ENCODE data around the gene ZNF775. TPM values are rescaled to one million over a fixed set of nuclear protein-coding genes. Genes with fewer than 3 reads are reported as not detected.

Gene ZNF775
- total RNA-seq, 2 experiments from 2014 or later = 4.5 to 5.2 TPM

DNA sequence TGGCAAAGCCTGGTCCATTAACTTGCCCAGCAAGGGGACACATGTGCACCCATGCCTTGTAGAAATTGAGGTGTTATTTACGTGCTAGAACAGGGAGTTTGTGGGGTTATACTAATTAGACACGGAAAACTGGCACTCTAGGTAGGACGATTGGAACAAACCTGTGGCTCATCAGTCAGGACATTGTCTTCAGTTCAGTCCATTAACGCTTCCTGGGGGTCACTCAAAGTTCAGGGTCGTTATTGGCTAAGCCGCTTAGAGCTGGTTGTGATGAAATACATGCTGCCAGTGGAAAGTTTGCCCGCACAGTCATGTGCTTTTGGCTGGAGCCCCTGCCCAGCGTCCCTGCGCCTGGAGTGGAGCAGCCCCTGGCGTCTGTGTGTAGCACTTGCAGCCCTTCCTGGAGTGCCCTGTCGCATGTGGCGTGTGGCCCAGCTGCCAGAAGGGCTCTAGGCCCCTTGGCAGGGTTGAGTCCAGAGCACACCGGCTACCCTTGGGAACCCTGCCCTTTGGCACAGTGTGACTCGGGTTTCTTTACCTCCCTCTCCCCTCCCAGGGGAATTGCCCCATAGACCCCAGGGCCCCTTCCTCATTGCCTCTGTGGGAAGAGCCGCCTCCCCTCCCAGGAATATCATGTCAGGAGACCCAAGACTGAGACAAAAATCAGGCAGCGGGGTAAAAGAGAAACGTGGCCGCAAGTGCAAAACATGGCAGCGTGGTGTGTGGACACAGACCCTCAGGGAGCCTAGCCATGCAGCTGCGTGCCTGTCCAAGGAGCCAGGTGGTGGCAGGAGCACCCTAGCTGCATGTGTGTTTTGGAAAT is 9.8 kb downstream of the ZNF775 start:
- no peaks in the 10 kb centered on the region for H3K4me1 Mint-ChIP-seq (ENCODE audit: low read depth)
- CTCF ChIA-PET = interaction anchor here (0.9 to 1.2 kb wide), 2 partner anchors 11 to 33 kb away, joined by 3 to 5 read pairs; no protein-coding TSS in a partner anchor
- intact Hi-C loops (cut with micrococcal nuclease) = no loop called here
- H3K4me3 Mint-ChIP-seq = no peak overlapping the region
- peaks cover 1% of the 10 kb centered on the region for H3K9me3 Mint-ChIP-seq
- H3K27ac Mint-ChIP-seq = no peak overlapping the region
- no peaks in the 10 kb centered on the region for H3K27me3 Mint-ChIP-seq (ENCODE audit: low read depth)
- H3K36me3 Mint-ChIP-seq (ENCODE audit: low read depth) = no peaks in the 10 kb centered on the region
- DNase-seq = no peak

DNA sequence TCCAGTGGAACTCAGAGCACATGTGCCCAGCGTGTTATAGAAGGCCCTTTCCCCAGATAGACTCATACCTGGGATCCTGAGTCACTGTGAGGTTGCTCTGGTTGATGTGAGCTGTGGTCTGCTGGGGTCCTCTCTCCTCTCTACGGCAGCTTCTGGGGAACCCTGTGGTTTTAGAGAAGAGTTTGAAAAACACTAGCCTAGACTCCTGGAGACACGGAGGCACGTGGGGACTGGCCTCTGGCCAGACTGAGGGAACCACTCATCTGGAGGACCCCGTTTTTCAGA is 10.3 kb downstream of the ZNF775 start:
- DNase-seq = no peak
- H3K36me3 Mint-ChIP-seq (ENCODE audit: low read depth) = no peaks in the 10 kb centered on the region
- peaks cover 1% of the 10 kb centered on the region for H3K9me3 Mint-ChIP-seq
- no peak overlapping the region for H3K27ac Mint-ChIP-seq
- no peaks in the 10 kb centered on the region for H3K4me1 Mint-ChIP-seq (ENCODE audit: low read depth)
- H3K4me3 Mint-ChIP-seq = no peak overlapping the region
- H3K27me3 Mint-ChIP-seq (ENCODE audit: low read depth) = no peaks in the 10 kb centered on the region
- CTCF ChIA-PET = interaction anchor here (0.9 kb wide), 1 partner anchor 11 kb away, joined by 3 read pairs; no protein-coding TSS in a partner anchor
- intact Hi-C loops (cut with micrococcal nuclease) = no loop called here

GRCh38 chr7:150390205-150390604 is 11.1 kb downstream of the ZNF775 start:
- intact Hi-C loops (cut with micrococcal nuclease) = no loop called here
- no peaks in the 10 kb centered on the region for H3K4me1 Mint-ChIP-seq (ENCODE audit: low read depth)
- H3K9me3 Mint-ChIP-seq = peaks cover 1% of the 10 kb centered on the region
- DNase-seq = no peak
- H3K27me3 Mint-ChIP-seq (ENCODE audit: low read depth) = no peaks in the 10 kb centered on the region
- no peaks in the 10 kb centered on the region for H3K36me3 Mint-ChIP-seq (ENCODE audit: low read depth)
- CTCF ChIA-PET = interaction anchor here (0.9 kb wide), 1 partner anchor 12 kb away, joined by 3 read pairs; no protein-coding TSS in a partner anchor
- no peak overlapping the region for H3K27ac Mint-ChIP-seq
- no peak overlapping the region for H3K4me3 Mint-ChIP-seq

- Mint-ChIP-seq H3K4me3 (no peak overlapping the region), H3K36me3 (ENCODE audit: low read depth) (no peaks in the 10 kb centered on the region), H3K9me3 (no peaks in the 10 kb centered on the region), H3K27ac (no peak overlapping the region), H3K27me3 (ENCODE audit: low read depth) (no peaks in the 10 kb centered on the region), H3K4me1 (ENCODE audit: low read depth) (peaks cover 2% of the 10 kb centered on the region)
- DNase-seq = no peak
- CTCF ChIA-PET = no interaction called here
- intact Hi-C loops (cut with micrococcal nuclease) = no loop called here
Observed at GRCh38 chr7:150393325-150393724, 14.2 kb downstream of the ZNF775 start.

- Mint-ChIP-seq H3K9me3 (no peaks in the 10 kb centered on the region), H3K36me3 (ENCODE audit: low read depth) (no peaks in the 10 kb centered on the region), H3K4me1 (ENCODE audit: low read depth) (peaks cover 2% of the 10 kb centered on the region), H3K4me3 (no peak overlapping the region), H3K27ac (no peak overlapping the region), H3K27me3 (ENCODE audit: low read depth) (no peaks in the 10 kb centered on the region)
- CTCF ChIA-PET = interaction anchor here (1.2 kb wide), 1 partner anchor 7 kb away, joined by 4 read pairs; no protein-coding TSS in a partner anchor
- intact Hi-C loops (cut with micrococcal nuclease) = no loop called here
- no peak for DNase-seq
Observed at GRCh38 chr7:150396426-150396825, 17.3 kb downstream of the ZNF775 start.

GRCh38 chr7:150396851-150397260 is 17.7 kb downstream of the ZNF775 start:
- no peaks in the 10 kb centered on the region for H3K36me3 Mint-ChIP-seq (ENCODE audit: low read depth)
- intact Hi-C loops (cut with micrococcal nuclease) = no loop called here
- no peak for DNase-seq
- H3K27me3 Mint-ChIP-seq (ENCODE audit: low read depth) = no peaks in the 10 kb centered on the region
- H3K4me1 Mint-ChIP-seq (ENCODE audit: low read depth) = peaks cover 2% of the 10 kb centered on the region
- no peak overlapping the region for H3K27ac Mint-ChIP-seq
- H3K9me3 Mint-ChIP-seq = no peaks in the 10 kb centered on the region
- H3K4me3 Mint-ChIP-seq = no peak overlapping the region
- CTCF ChIA-PET = no interaction called here

DNA sequence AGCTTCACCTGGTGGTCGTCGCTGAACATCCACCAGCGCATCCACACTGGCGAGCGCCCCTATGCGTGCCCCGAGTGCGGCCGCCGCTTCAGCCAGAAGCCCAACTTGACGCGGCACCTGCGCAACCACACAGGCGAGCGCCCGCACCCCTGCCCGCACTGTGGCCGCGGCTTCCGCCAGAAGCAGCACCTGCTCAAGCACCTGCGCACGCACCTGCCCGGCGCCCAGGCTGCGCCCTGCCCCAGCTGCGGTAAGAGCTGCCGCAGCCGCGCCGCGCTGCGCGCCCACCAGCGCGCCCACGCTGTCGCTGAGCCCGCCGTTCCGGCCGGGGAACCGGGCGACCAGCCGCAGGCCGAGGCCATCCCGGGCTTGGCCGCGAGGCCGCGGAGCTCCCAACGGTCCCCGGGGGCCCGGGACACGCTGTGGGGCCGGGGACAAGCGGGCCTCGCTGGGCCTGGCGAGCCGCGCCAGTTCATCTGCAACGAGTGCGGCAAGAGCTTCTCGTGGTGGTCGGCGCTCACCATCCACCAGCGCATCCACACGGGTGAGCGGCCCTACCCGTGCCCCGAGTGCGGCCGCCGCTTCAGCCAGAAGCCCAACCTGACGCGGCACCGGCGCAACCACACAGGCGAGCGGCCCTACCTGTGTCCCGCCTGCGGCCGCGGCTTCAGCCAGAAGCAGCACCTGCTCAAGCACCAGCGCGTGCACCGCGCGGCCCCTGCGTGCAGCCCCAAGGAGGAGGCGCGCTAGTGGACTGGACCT is 18.4 kb downstream of the ZNF775 start:
- Mint-ChIP-seq H3K27ac (no peak overlapping the region), H3K27me3 (ENCODE audit: low read depth) (no peaks in the 10 kb centered on the region), H3K36me3 (ENCODE audit: low read depth) (no peaks in the 10 kb centered on the region), H3K4me3 (no peak overlapping the region), H3K4me1 (ENCODE audit: low read depth) (peaks cover 2% of the 10 kb centered on the region), H3K9me3 (no peaks in the 10 kb centered on the region)
- no peak for DNase-seq
- CTCF ChIA-PET = no interaction called here
- intact Hi-C loops (cut with micrococcal nuclease) = no loop called here

GRCh38 chr7:150398108-150398964 is 19.2 kb downstream of the ZNF775 start:
- H3K36me3 Mint-ChIP-seq (ENCODE audit: low read depth) = no peaks in the 10 kb centered on the region
- peaks cover 2% of the 10 kb centered on the region for H3K4me1 Mint-ChIP-seq (ENCODE audit: low read depth)
- H3K27me3 Mint-ChIP-seq (ENCODE audit: low read depth) = no peaks in the 10 kb centered on the region
- H3K27ac Mint-ChIP-seq = no peak overlapping the region
- intact Hi-C loops (cut with micrococcal nuclease) = no loop called here
- DNase-seq = no peak
- CTCF ChIA-PET = no interaction called here
- H3K9me3 Mint-ChIP-seq = no peaks in the 10 kb centered on the region
- H3K4me3 Mint-ChIP-seq = no peak overlapping the region

GRCh38 chr7:150398965-150399320 is 19.8 kb downstream of the ZNF775 start:
- Mint-ChIP-seq H3K27me3 (ENCODE audit: low read depth) (no peaks in the 10 kb centered on the region), H3K9me3 (no peaks in the 10 kb centered on the region), H3K36me3 (ENCODE audit: low read depth) (no peaks in the 10 kb centered on the region), H3K27ac (no peak overlapping the region), H3K4me1 (ENCODE audit: low read depth) (peaks cover 2% of the 10 kb centered on the region), H3K4me3 (no peak overlapping the region)
- intact Hi-C loops (cut with micrococcal nuclease) = no loop called here
- no peak for DNase-seq
- CTCF ChIA-PET = no interaction called here

- intact Hi-C loops (cut with micrococcal nuclease) = no loop called here
Observed at GRCh38 chr7:150399421-150400007, 20.4 kb downstream of the ZNF775 start.

DNA sequence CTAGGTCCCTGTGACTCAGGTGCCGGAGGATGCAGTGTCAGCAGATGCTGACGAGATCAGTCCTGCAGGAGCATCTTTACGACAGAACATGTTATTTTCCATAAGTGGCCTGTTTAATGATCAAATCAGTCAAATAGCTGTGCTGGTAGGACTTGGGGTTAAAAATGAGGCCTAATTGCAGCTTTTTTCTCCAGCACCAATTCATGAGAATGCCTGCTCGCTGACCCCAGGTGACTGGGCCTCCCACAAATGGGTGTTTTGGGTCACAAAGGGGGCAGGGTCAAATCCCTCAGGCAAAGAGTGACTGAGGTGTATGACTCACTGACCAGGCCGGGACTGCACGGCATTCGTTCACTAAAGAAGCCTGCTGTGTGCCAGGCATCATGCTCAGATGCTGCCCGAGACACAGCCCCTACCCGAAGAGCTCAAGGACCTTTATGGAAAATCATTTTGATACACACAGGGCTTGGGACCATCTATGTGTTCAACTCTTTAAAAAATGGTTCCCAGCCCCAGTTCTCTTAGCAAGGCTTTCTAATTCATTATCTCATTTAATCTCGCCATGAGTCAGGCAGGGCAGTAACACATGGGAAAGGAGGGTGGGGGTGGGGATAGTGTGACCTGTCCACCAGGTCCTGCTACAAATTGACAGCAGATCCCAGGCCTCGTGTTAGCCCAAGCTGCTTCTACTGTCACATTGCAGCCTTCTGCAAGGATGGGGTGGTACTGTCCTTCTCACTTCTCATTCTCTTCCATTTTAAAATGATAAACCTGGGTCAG is 21.1 kb downstream of the ZNF775 start:
- H3K36me3 Mint-ChIP-seq (ENCODE audit: low read depth) = no peaks in the 10 kb centered on the region
- intact Hi-C loops (cut with micrococcal nuclease) = no loop called here
- no peaks in the 10 kb centered on the region for H3K9me3 Mint-ChIP-seq
- DNase-seq = no peak
- CTCF ChIA-PET = interaction anchor here (0.6 kb wide), 1 partner anchor 45 kb away, joined by 3 read pairs; no protein-coding TSS in a partner anchor
- H3K4me1 Mint-ChIP-seq (ENCODE audit: low read depth) = peaks cover 9% of the 10 kb centered on the region
- no peak overlapping the region for H3K27ac Mint-ChIP-seq
- H3K4me3 Mint-ChIP-seq = no peak overlapping the region
- H3K27me3 Mint-ChIP-seq (ENCODE audit: low read depth) = no peaks in the 10 kb centered on the region

More at GRCh38 chr7:150399421-150400007, 20.4 kb downstream of the ZNF775 start:
- CTCF ChIA-PET = interaction anchor here (0.6 kb wide), 1 partner anchor 45 kb away, joined by 3 read pairs; no protein-coding TSS in a partner anchor
- Mint-ChIP-seq H3K9me3 (no peaks in the 10 kb centered on the region), H3K27ac (no peak overlapping the region), H3K36me3 (ENCODE audit: low read depth) (no peaks in the 10 kb centered on the region), H3K4me1 (ENCODE audit: low read depth) (peaks cover 8% of the 10 kb centered on the region), H3K4me3 (no peak overlapping the region), H3K27me3 (ENCODE audit: low read depth) (no peaks in the 10 kb centered on the region)
- no peak for DNase-seq

Measured in activated naive CD4-positive, alpha-beta T cell treated with anti-CD3 and anti-CD28 coated beads for 36 hours (primary cell).